ENCODE measurements around the gene CACNA1C. TPM values are rescaled to one million over a fixed set of nuclear protein-coding genes. Genes with fewer than 3 reads are reported as not detected.

CACNA1C gene
- total RNA-seq, 1 experiment from 2014 or later: 3.7 TPM

DNA sequence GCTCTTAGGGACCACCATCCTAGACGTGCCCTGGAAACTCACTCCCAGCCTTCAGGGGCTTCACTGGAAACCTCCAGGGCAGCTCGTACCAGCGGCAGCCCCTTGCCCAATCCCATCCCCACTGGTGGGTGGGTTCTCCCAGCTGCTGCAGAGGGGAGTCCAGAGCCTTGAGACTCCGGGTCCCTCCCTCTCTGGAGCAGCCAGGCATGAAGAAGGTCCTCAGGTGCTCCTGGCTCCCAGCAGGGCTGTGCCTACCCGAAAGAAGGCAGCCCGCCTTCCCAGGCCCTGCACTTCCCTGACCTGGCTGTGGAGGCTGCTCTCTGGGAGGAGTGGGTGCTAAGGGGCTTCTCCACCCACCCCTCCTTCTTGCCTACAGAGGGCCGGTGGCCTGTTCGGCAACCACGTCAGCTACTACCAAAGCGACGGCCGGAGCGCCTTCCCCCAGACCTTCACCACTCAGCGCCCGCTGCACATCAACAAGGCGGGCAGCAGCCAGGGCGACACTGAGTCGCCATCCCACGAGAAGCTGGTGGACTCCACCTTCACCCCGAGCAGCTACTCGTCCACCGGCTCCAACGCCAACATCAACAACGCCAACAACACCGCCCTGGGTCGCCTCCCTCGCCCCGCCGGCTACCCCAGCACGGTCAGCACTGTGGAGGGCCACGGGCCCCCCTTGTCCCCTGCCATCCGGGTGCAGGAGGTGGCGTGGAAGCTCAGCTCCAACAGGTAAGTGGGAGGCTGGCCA is 626.5 kb downstream of the CACNA1C start:
- no peak for TF ChIP-seq EZH2 (IDR thresholded peaks at IDR 0.05; ENCODE audit: borderline replicate concordance, low read depth, low read length, poor library complexity, severe bottlenecking)
- TF ChIP-seq, protein P1, sequence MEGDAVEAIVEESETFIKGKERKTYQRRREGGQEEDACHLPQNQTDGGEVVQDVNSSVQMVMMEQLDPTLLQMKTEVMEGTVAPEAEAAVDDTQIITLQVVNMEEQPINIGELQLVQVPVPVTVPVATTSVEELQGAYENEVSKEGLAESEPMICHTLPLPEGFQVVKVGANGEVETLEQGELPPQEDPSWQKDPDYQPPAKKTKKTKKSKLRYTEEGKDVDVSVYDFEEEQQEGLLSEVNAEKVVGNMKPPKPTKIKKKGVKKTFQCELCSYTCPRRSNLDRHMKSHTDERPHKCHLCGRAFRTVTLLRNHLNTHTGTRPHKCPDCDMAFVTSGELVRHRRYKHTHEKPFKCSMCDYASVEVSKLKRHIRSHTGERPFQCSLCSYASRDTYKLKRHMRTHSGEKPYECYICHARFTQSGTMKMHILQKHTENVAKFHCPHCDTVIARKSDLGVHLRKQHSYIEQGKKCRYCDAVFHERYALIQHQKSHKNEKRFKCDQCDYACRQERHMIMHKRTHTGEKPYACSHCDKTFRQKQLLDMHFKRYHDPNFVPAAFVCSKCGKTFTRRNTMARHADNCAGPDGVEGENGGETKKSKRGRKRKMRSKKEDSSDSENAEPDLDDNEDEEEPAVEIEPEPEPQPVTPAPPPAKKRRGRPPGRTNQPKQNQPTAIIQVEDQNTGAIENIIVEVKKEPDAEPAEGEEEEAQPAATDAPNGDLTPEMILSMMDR (conservative IDR thresholded peaks at IDR 0.05; ENCODE audit: low read depth, low read length): no peak
- CTCF ChIA-PET: no interaction called here
- Histone ChIP-seq H3K27me3 (replicated peaks; ENCODE audit: insufficient read depth, low read depth, low read length, poor library complexity) (no peaks in the 10 kb centered on the region), H3K4me1 (ENCODE audit: insufficient read depth, low read length, poor library complexity, severe bottlenecking) (no peaks in the 10 kb centered on the region), H3K9me3 (ENCODE audit: low read depth, low read length, poor library complexity, severe bottlenecking) (no peaks in the 10 kb centered on the region), H3K4me3 (ENCODE audit: low read depth, low read length, poor library complexity, severe bottlenecking) (no peak overlapping the region), H3K36me3 (ENCODE audit: insufficient read depth, low read length, poor library complexity, severe bottlenecking) (no peaks in the 10 kb centered on the region), H3K27ac (ENCODE audit: low read depth, low read length, poor library complexity, severe bottlenecking) (no peak overlapping the region)
- POLR2A ChIA-PET (ENCODE audit: low non-redundant PET): no interaction called here
- no peak for DNase-seq (ENCODE audit: low spot score)
- no TSS peak for BruUV-seq (replicated peaks)
- intact Hi-C loops (cut with micrococcal nuclease; ENCODE audit: unreplicated experiment): no loop called here

DNA sequence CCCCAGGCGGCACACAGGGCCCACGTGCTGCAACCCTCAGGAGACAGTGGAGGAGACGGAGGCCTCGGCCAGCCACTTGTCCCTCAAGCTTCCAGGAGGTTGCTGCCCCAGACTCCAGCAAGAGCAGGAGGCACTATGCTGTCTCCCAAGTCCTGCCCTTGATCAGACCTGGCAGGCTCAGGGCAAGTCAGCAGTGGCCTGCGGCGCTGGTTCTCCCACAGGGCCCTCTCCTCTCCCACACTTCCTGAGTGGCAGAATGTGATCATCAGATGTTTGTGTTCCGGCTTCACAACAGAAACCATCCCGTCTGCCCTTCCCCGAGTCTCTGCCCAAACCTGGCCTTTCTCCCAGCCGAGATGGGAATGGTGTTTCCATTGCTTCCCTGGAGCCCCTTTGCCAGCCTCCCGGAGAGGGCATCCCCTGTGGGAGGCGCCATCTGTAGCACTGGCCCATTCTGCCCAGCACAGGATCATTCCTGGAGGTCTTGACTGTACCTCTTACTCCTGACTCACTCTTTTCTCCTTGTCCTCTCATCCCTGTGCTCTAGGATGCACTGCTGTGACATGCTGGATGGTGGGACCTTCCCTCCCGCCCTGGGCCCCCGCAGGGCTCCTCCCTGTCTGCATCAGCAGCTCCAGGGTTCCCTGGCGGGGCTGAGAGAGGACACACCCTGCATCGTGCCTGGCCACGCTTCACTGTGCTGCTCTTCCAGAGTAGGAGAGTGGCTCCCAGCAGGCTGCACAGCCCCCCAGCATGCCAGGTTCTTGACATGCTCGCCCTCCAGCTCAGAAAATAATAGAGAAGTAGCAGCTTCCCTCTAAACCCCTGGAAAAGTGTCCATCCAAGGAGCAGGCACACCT is 627.3 kb downstream of the CACNA1C start:
- Histone ChIP-seq H3K27ac (ENCODE audit: low read depth, low read length, poor library complexity, severe bottlenecking) (no peak overlapping the region), H3K9me3 (ENCODE audit: low read depth, low read length, poor library complexity, severe bottlenecking) (no peaks in the 10 kb centered on the region), H3K4me3 (ENCODE audit: low read depth, low read length, poor library complexity, severe bottlenecking) (no peak overlapping the region), H3K27me3 (replicated peaks; ENCODE audit: insufficient read depth, low read depth, low read length, poor library complexity) (no peaks in the 10 kb centered on the region), H3K4me1 (ENCODE audit: insufficient read depth, low read length, poor library complexity, severe bottlenecking) (no peaks in the 10 kb centered on the region), H3K36me3 (ENCODE audit: insufficient read depth, low read length, poor library complexity, severe bottlenecking) (no peaks in the 10 kb centered on the region)
- CTCF ChIA-PET: no interaction called here
- POLR2A ChIA-PET (ENCODE audit: low non-redundant PET): no interaction called here
- BruUV-seq (replicated peaks): no TSS peak
- intact Hi-C loops (cut with micrococcal nuclease; ENCODE audit: unreplicated experiment): no loop called here
- no peak for TF ChIP-seq EZH2 (IDR thresholded peaks at IDR 0.05; ENCODE audit: borderline replicate concordance, low read depth, low read length, poor library complexity, severe bottlenecking)
- TF ChIP-seq, protein P1 (conservative IDR thresholded peaks at IDR 0.05; ENCODE audit: low read depth, low read length): no peak
- no peak for DNase-seq (ENCODE audit: low spot score)

DNA sequence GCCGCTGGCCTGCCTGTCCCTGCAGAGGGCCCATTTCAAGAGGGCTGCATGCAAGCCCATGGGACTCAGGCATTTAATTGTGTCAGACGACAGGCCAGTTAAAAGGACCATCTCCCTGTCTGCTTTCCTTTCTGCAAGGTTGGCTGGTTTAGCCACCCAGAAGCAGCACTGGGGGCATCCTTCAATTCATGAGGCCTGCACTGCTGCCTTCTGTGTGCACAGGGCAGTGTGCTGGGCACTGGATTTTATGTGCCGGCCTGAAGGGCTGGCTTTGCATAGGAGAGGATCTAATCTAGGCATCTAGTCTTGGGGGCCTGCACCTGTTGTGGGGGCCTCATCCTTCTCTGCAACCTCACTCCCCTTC is 627.9 kb downstream of the CACNA1C start:
- POLR2A ChIA-PET (ENCODE audit: low non-redundant PET): no interaction called here
- CTCF ChIA-PET: no interaction called here
- no peaks in the 10 kb centered on the region for H3K27me3 ChIP-seq (replicated peaks; ENCODE audit: insufficient read depth, low read depth, low read length, poor library complexity)
- no peak overlapping the region for H3K4me3 ChIP-seq (ENCODE audit: low read depth, low read length, poor library complexity, severe bottlenecking)
- H3K27ac ChIP-seq (ENCODE audit: low read depth, low read length, poor library complexity, severe bottlenecking): no peak overlapping the region
- no peak for DNase-seq (ENCODE audit: low spot score)
- H3K9me3 ChIP-seq (ENCODE audit: low read depth, low read length, poor library complexity, severe bottlenecking): no peaks in the 10 kb centered on the region
- no peaks in the 10 kb centered on the region for H3K36me3 ChIP-seq (ENCODE audit: insufficient read depth, low read length, poor library complexity, severe bottlenecking)
- no peak for TF ChIP-seq EZH2 (IDR thresholded peaks at IDR 0.05; ENCODE audit: borderline replicate concordance, low read depth, low read length, poor library complexity, severe bottlenecking)
- TF ChIP-seq, protein P1 (conservative IDR thresholded peaks at IDR 0.05; ENCODE audit: low read depth, low read length): no peak
- no peaks in the 10 kb centered on the region for H3K4me1 ChIP-seq (ENCODE audit: insufficient read depth, low read length, poor library complexity, severe bottlenecking)
- intact Hi-C loops (cut with micrococcal nuclease; ENCODE audit: unreplicated experiment): no loop called here
- BruUV-seq (replicated peaks): no TSS peak

All from A673 (cell line).